ENCODE measurements around the gene MAST1. TPM values are rescaled to one million over a fixed set of nuclear protein-coding genes. Genes with fewer than 3 reads are reported as not detected.

MAST1 gene
- total RNA-seq, 4 donors from 2014 or later: not detected

- Histone ChIP-seq H3K27ac (peak within 1 kb of the TSS; percentile 81 to 98 (median 94)), H3K4me1 (peaks cover 7 to 30% of the 10 kb centered on the region in 2 donors), H3K36me3 (peaks cover 0 to 7% of the 10 kb centered on the region in 2 donors), H3K27me3 (peaks cover 8 to 25% (median 15%) of the 10 kb centered on the region in 3 donors), H3K9me3 (no peaks in the 10 kb centered on the region), H3K4me3 (peak within 1 kb of the TSS; percentile 72 to 97 (median 82))
- intact Hi-C loops (cut with DNase I; ENCODE audit: low total_unique reads) (loop anchor here (5.0 kb wide), 1 partner anchor 236 kb away; the partner anchor contains the start of genes NACC1 and TRMT1), in situ Hi-C loops (cut with MboI; ENCODE audit: low sequenced_read_pairs in 4 of 4) (loop anchor here in 1 of 4 donors (10.0 kb wide), 1 partner anchor 84 kb away; the partner anchor contains the start of gene DAND5)
- TF ChIP-seq, protein P1, sequence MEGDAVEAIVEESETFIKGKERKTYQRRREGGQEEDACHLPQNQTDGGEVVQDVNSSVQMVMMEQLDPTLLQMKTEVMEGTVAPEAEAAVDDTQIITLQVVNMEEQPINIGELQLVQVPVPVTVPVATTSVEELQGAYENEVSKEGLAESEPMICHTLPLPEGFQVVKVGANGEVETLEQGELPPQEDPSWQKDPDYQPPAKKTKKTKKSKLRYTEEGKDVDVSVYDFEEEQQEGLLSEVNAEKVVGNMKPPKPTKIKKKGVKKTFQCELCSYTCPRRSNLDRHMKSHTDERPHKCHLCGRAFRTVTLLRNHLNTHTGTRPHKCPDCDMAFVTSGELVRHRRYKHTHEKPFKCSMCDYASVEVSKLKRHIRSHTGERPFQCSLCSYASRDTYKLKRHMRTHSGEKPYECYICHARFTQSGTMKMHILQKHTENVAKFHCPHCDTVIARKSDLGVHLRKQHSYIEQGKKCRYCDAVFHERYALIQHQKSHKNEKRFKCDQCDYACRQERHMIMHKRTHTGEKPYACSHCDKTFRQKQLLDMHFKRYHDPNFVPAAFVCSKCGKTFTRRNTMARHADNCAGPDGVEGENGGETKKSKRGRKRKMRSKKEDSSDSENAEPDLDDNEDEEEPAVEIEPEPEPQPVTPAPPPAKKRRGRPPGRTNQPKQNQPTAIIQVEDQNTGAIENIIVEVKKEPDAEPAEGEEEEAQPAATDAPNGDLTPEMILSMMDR (IDR thresholded peaks at IDR 0.05 in 4 of 5, conservative IDR thresholded peaks at IDR 0.05 in 1 of 5): no peak
- TF ChIP-seq POLR2A (IDR thresholded peaks at IDR 0.05): peak; percentile 63 to 73
- ATAC-seq (peak; percentile 90 to 95), DNase-seq (peak; percentile 94 to 99)
Observed at GRCh38 chr19:12881172-12881808, 43.0 kb downstream of the MAST1 start, which contains the start of gene DNASE2. TSS of gene DNASE2 (minus strand) at chr19:12881449. CDS start at chr19:12881375, 74 bp downstream.

- Histone ChIP-seq H3K36me3 (peaks cover 0 to 7% of the 10 kb centered on the region in 2 donors), H3K4me1 (peaks cover 7 to 30% of the 10 kb centered on the region in 2 donors), H3K27me3 (peaks cover 8 to 28% (median 15%) of the 10 kb centered on the region in 3 donors), H3K4me3 (no peak overlapping the region), H3K9me3 (no peaks in the 10 kb centered on the region), H3K27ac (peak overlapping the region in 3 of 4 donors; percentile 93 to 98 (median 94))
- intact Hi-C loops (cut with DNase I; ENCODE audit: low total_unique reads): loop anchor here (5.0 kb wide), 1 partner anchor 235 kb away; the partner anchor contains the start of genes NACC1 and TRMT1
- in situ Hi-C loops (cut with MboI; ENCODE audit: low sequenced_read_pairs in 4 of 4): loop anchor here in 1 of 4 donors (10.0 kb wide), 1 partner anchor 82 kb away; the partner anchor contains the start of gene DAND5
- no peak for TF ChIP-seq POLR2A (IDR thresholded peaks at IDR 0.05)
- TF ChIP-seq, protein P1 (IDR thresholded peaks at IDR 0.05 in 4 of 5, conservative IDR thresholded peaks at IDR 0.05 in 1 of 5): no peak
- DNase-seq (no peak), ATAC-seq (no peak)
Observed at GRCh38 chr19:12882589-12882988, 44.3 kb downstream of the MAST1 start.

- intact Hi-C loops (cut with DNase I; ENCODE audit: low total_unique reads) (loop anchor here (5.0 kb wide), 1 partner anchor 233 kb away; the partner anchor contains the start of genes NACC1 and TRMT1), in situ Hi-C loops (cut with MboI; ENCODE audit: low sequenced_read_pairs in 4 of 4) (loop anchor here in 1 of 4 donors (10.0 kb wide), 1 partner anchor 81 kb away; the partner anchor contains the start of gene DAND5)
- Histone ChIP-seq H3K9me3 (no peaks in the 10 kb centered on the region), H3K36me3 (no peaks in the 10 kb centered on the region), H3K27ac (peak overlapping the region in 3 of 4 donors; percentile 93 to 98 (median 94)), H3K27me3 (peaks cover 8 to 28% (median 15%) of the 10 kb centered on the region in 3 donors), H3K4me1 (peaks cover 7 to 30% of the 10 kb centered on the region in 2 donors), H3K4me3 (no peak overlapping the region)
- no peak for TF ChIP-seq POLR2A (IDR thresholded peaks at IDR 0.05)
- TF ChIP-seq, protein P1 (IDR thresholded peaks at IDR 0.05 in 4 of 5, conservative IDR thresholded peaks at IDR 0.05 in 1 of 5): no peak
- ATAC-seq: no peak
- no peak for DNase-seq
Observed at GRCh38 chr19:12884202-12884601, 45.9 kb downstream of the MAST1 start.

DNA sequence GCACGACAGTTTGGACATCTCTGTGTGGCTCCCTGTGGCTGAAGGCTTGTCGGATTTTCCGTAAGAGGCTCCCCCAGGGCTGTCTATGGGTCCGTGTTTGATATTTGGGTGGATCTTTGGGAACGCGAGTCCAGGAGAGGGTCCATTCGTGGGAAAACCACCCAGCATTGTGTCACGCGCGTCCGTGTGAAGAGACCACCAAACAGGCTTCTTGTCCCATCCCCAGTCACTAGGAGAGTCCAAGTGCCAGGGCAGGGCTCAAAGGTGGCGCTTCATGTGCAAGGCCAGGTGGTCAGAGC, 46.3 kb downstream of the MAST1 start:
- no peak for TF ChIP-seq POLR2A (IDR thresholded peaks at IDR 0.05)
- TF ChIP-seq, protein P1 (IDR thresholded peaks at IDR 0.05 in 4 of 5, conservative IDR thresholded peaks at IDR 0.05 in 1 of 5): no peak
- in situ Hi-C loops (cut with MboI; ENCODE audit: low sequenced_read_pairs in 4 of 4): loop anchor here in 1 of 4 donors (10.0 kb wide), 1 partner anchor 80 kb away; the partner anchor contains the start of gene DAND5
- ATAC-seq (no peak), DNase-seq (no peak)
- Histone ChIP-seq H3K4me1 (peaks cover 7 to 30% of the 10 kb centered on the region in 2 donors), H3K9me3 (no peaks in the 10 kb centered on the region), H3K27ac (peak overlapping the region in 2 of 4 donors; percentile 93 to 98), H3K4me3 (peak overlapping the region in 1 of 4 donors; percentile 64), H3K36me3 (no peaks in the 10 kb centered on the region), H3K27me3 (peaks cover 8 to 28% (median 15%) of the 10 kb centered on the region in 3 donors)
- intact Hi-C loops (cut with DNase I; ENCODE audit: low total_unique reads): loop anchor here (5.0 kb wide), 1 partner anchor 233 kb away; the partner anchor contains the start of genes NACC1 and TRMT1
